TTC549 (cell line): ENCODE results near the gene KCNQ1.

Experiments used
- FAIRE-seq: peaks from 2 replicates; lab custom pipeline; 2012; peaks lifted over from hg19 to GRCh38; lab: Jason Lieb, UNC

KCNQ1 gene

GRCh38 chr11:2734181-2735052, 289.6 kb downstream of the KCNQ1 start:
- FAIRE-seq: no peak

- no peak for FAIRE-seq
Observed at GRCh38 chr11:2735053-2735589, 290.3 kb downstream of the KCNQ1 start.

- FAIRE-seq: no peak
Observed at GRCh38 chr11:2736577-2737225, 291.9 kb downstream of the KCNQ1 start.

- no peak for FAIRE-seq
Observed at GRCh38 chr11:2737226-2737590, 292.4 kb downstream of the KCNQ1 start.

- no peak for FAIRE-seq
Observed at GRCh38 chr11:2737866-2738265, 293.1 kb downstream of the KCNQ1 start.

GRCh38 chr11:2738551-2739431, 294.0 kb downstream of the KCNQ1 start:
- no peak for FAIRE-seq

- FAIRE-seq: no peak
Observed at GRCh38 chr11:2739531-2740274, 294.9 kb downstream of the KCNQ1 start.

- no peak for FAIRE-seq
Observed at GRCh38 chr11:2740275-2740940, 295.6 kb downstream of the KCNQ1 start.

- FAIRE-seq: no peak
Observed at GRCh38 chr11:2741006-2741376, 296.2 kb downstream of the KCNQ1 start.

- FAIRE-seq: no peak
Observed at GRCh38 chr11:2741377-2742131, 296.7 kb downstream of the KCNQ1 start.

- no peak for FAIRE-seq
Observed at GRCh38 chr11:2742201-2742600, 297.4 kb downstream of the KCNQ1 start.

- no peak for FAIRE-seq
Observed at GRCh38 chr11:2742611-2743426, 298.0 kb downstream of the KCNQ1 start.

GRCh38 chr11:2743427-2744110, 298.8 kb downstream of the KCNQ1 start:
- no peak for FAIRE-seq

GRCh38 chr11:2744166-2744565, 299.4 kb downstream of the KCNQ1 start:
- FAIRE-seq: no peak

- no peak for FAIRE-seq
Observed at GRCh38 chr11:2745511-2745910, 300.7 kb downstream of the KCNQ1 start.

- no peak for FAIRE-seq
Observed at GRCh38 chr11:2746401-2747247, 301.8 kb downstream of the KCNQ1 start.

- no peak for FAIRE-seq
Observed at GRCh38 chr11:2747248-2748027, 302.6 kb downstream of the KCNQ1 start.
